HUDEP-2 (cell line): ENCODE measurements around the gene EIPR1.
"Not testable (repeated sequence)": the region's sequence is repeated elsewhere in the genome, so short reads cannot be mapped to it uniquely, and the experiment has no call there.

ENCODE experiments used
- DNase-seq, 76 experiments: peaks; one replicate each; lab custom pipeline; 2025; ENCODE audit not compliant: unreplicated experiment in 76 of 76; lab: John Stamatoyannopoulos, UW

EIPR1 gene

DNA sequence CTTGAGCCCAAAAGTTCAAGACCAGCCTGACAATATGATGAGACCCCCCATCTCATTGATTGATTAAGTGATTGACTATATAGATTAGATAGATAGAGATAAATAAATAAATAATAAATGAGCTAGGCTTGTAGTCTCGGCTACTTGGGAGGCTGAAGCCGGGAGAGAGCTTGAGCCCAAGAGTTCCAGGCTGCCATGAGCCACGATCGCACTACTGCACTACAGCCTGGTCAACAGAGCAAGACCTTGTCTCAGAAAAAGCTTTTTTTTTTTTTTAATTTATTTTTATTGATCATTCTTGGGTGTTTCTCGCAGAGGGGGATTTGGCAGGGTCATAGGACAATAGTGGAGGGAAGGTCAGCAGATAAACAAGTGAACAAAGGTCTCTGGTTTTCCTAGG is 12.4 kb downstream of the EIPR1 start:
- DNase-seq = no peak

DNA sequence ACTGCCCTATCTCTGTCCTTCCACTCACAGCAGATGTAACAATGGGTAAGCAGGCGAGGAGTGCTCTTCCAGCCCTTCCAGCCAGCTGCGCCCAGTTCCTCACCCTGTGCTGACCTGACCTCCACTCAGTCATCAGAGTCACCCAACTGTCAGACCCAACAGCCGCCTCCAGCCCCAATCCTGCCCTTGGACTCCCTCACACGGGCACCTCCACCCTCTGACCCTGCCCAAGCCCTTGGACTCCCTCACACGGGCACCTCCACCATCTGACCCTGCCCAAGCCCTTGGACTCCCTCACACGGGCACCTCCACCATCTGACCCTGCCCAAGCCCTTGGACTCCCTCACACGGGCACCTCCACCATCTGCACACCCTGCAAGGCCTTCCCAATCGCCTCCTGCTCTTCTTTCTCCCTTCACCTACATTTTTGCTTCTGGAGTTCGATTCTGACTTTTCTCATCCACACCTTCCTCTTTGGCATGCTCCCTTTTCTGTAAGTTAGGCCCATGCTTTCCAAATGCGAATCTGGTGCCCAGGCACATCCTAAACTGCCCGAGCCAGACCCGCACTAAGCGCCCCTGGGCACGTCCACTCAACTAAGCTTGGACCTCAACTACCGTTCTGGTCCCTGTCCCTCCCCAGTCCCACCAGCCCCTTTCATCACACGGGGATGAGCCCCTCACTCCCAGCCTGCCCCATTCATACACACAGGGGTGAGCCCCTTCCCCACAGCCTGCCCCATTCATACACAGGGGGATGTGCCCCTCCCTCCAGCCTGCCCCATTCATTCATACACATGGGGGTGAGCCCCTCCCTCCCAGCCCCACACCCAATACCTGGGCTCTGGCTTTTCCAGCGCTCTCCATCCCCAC is 15.9 kb downstream of the EIPR1 start:
- no peak for DNase-seq

DNA sequence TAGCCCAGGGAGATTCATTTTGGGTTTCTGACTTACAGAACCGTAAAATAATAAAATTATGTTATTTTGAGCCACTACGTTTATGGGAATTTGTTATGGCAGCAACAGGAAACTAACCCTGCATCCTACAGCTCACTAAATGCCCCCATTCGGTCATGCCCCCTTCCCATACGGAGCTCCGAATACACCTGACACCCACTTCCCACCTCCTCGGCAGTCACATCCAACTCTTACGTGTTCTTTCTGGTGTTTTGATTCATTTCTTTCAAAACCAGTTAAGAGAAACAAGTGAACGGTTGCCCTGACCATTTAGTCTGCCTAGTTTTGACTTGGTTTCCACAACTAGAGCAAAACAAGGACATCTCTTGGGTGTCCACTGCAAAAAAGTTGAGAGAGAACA is 19.7 kb downstream of the EIPR1 start:
- DNase-seq = no peak

DNA sequence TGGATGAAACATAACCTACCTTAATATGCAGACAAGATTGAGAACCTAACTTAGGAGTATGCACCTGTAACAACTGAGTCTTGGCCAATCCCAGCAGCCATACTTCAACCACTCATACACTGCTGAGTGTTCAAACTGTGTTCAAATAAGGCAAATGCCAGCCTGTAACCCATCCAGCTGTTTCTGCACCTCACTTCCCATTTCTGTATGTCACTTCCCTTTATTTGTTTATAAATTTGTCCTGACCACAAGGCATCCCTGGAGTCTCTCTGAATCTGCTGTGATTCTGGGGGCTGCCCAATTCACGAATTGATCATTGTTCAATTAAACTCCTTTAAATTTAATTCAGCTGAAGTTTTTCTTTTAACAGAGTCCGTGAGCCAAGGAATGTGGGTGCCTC is 20.2 kb downstream of the EIPR1 start:
- DNase-seq = not testable (repeated sequence)

DNA sequence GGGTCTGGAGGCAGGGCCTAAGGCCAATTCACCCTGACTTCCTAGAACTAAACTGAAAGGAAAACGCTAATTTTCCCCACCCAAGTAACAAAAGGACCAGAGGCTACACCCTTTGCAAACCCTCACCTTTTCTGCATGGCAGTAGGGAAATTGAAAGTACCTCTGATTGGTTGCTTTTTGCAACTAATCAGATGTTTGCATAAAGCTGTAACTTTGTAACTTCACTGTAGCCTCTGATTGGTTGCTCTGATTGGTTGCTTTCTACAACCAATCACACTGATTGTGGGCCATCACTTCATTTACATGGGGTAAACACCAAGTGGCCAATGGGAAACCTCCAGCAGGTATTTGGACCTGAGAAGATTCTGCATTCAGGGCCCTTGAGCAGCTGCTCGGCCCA is 20.8 kb downstream of the EIPR1 start:
- DNase-seq = no peak

DNA sequence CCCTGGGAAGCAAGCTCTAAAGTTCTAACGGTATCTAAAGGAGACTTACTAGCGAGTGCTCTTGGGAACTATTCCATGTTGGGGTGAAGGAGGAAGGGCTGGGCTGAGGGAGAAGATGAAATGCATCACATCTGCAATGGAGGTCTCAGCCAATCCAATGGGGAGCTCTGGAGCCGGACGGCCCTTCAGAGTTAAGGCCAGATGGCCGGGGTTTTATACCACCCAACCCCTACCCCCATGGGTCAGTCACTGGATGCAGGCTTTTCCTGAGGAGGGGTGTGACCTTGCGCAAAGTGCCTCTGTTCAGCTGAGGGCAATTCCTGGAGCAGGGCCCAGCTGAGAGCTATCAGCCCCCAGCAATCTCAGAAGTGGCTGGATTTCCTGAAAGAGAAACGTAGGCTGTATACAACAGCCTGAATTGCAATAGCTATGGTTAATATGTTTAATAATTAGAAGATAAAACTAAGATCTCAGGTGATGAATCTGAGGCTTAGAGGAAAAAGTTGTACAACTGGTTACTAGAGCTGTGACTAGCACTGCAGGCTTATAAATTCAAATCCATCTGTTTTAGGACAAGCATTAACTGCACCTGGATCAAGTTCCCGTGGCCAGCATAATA is 21.6 kb downstream of the EIPR1 start:
- no peak for DNase-seq

DNA sequence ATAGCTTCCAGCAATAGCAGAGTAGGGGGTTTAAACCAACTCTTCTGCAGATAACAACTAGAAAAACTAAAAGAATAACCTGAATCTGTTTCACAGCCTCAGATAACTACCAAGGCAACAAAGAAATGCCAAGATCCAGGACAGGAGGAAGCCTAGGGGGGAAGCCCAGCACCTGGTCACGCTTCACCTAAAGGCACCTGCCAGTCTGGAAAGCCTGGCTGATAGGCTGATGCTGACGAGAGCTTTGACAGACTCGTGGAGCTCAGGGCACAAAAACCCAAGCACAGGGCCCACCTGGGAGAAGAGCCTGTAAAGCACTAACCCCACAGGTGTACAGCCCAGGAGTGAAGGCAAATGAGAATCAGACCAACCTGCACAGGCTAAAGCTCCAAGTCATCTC is 22.6 kb downstream of the EIPR1 start:
- no peak for DNase-seq

DNA sequence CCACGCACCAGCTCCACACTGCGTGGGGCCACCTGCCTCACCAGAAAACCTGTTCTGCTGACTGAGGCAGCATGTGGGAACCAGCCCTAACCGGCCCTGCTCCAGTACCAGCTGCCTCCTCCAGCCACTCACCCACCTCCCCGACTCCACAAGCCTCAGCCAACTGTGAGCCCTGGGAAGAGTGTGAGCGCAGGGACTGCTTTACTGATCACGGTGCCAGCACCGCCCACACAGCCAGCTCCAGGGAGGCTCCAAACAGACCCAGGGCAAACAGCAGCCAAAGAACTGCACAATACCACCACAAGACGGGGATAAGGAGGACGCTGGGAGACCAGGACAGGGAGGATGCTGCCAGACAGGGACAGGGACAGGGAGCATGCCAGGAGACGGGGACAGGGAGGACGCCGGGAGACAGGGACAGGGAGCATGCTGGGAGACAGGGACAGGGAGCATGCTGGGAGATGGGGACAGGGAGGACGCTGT is 28.4 kb downstream of the EIPR1 start:
- DNase-seq = no peak

DNA sequence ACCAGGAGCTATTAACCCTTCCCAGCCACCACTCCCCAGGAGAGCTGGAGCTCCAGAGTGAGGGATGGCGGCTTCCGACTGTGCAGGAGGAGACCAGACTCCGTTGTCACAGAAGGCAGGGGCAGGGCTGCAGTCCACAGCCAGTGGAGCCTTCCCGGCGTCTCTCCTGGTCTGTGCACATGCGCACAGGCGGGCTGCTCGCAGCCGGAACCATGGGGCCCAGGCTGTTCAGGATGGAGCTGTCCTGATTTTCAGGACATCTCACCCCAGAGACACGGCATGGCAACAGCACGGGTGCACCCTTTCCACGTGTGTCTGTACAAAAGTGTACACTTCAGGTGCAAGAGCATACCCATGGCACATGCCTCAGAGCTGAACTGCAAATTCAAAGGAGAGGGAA is 28.9 kb downstream of the EIPR1 start:
- DNase-seq = no peak

DNA sequence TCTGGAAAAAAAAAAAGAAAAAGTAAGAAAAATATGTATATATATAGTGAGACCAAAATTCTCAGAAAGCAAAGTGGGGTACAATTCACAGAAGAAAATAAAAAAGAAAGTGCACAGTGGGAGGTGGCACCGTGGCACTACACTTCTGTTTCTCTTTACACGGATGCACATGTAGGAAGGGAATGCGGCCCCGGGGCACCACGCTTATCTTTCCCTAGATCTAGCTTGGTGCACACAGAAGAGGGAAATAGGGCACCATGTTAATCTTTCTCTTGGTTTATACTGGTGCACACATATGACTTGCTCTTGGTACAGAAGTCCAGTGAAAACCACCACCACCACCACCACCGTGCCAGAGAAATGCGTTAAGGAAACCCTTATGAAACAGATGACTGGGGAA is 32.0 kb downstream of the EIPR1 start:
- no peak for DNase-seq

DNA sequence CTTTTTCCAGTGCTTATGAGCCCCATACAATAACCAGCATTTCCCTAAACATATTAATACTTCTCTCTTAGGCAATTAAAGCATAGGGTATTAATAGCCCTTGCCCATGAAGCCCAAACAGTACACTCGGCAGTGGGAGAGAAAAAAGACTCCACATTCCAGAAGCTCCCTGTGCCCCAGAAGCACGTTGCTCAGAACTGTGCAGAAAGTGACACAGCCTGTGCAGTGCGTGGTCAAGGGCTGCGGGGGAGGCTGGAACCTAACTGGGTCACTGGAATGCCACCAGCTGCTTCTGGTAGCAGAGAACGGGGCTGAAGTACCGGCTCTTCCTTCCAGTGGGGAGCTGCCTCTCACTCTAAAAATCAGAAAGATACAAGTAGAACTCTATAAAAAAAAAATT is 32.7 kb downstream of the EIPR1 start:
- DNase-seq = no peak

DNA sequence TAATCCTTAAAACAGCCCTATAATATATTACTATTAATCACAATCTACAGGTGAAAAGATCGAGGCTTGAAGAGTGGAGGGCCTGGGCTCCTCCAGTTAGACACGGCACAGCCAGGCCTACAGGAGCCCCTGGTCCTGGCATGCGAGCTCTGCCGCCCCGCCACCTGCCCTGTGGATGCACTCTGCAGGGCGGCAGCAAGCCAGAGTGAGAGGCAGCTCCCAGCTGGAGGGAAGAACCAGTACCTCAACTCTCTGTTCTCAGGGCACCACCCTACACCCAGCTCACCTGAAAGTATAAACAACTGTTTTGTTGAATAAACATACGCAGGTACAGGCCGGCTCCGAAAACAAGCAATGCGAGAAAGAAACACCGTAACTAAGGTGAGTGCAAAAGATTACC is 34.6 kb downstream of the EIPR1 start:
- no peak for DNase-seq

DNA sequence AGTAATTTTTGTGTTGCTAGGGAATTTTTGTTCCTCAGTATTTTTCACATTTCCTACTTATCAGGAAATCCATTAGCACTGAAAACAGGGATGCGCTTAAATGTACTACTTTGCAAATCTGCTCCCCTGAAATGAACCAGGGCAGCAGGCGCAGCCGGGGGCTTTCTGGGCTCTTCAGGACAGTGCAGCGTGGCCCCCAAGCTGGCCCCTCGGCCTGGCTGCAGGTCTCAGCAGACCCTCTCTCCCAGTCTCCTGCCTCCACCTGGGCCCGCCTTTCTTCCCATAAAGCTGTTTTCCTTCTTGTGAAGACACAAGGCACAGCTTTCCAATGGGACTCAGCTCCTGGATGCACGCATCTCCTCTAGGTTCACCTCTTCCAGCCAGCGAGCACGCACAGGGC is 35.3 kb downstream of the EIPR1 start:
- no peak for DNase-seq

DNA sequence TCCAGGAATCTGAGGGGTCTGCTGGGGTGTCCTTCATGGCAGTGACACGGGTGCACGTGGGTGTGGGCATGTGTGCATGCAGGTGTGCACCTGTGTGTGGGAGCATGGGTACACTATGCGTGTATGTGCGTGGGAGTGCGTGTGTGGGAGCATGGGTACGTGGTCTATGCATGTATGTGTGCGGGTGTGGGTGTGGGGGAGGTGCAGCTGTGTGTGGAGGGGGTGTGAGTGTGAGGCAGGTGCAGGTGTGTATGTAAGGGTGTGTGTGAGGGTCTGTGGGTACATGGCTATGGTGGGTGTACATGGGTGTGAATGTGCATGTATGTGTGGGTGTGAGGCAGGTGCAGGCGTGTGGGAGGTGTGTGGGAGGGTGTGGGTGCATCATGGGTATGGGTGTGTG is 36.3 kb downstream of the EIPR1 start:
- no peak for DNase-seq

DNA sequence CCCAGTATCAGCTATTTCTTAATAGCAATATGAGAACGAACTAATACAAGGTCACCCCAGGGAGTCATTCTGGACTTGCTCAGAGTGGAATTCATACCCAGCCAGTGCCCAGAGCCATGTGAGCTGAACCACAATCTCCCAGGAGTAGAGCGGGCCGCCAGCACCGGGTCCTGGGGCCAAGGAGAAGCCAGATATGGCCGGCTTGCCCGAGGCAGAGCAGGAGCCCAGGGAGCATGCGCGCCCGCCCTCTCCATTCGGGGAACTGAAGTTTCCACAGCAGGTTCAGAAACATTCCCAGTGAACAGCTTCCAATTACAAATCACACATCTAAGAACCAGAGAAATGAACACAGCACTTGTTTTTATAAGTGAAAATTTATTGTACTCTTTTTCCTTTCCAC is 37.5 kb downstream of the EIPR1 start:
- DNase-seq = no peak

DNA sequence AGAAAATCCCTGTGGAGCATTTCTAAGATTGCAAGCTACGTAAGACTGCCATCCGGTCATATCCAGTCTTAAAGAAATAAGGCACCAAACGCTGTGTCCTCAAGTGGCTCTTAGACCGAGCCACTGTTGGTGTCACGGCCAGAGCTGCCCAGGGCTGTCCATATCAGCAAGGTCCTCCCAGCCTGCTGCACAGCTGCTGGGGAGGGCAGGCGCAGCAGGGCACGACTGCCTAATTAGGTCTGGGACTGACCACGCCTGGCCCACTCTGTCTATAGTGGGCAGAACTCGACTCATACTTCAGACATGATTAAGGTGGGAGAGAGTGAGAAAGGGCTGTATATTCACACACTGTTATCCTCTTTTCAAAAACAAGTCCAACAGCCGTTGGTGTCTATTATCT is 39.3 kb downstream of the EIPR1 start:
- DNase-seq = no peak

DNA sequence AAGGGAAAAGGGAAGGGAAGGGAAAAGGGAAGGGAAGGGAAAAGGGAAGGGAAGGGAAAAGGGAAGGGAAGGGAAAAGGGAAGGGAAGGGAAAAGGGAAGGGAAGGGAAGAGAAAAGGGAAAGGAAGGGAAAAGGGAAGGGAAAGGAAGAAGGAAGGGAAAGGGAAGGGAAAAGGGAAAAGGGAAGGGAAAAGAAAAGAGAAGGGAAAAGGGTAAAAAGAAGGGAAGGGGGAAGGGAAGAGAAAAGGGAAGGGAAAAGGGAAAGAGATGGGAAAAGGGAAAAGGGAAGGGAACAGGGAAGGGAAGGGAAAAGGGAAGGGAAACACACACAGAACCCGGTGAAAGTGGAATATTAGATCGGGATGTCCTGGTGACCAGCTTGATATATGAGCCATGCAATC is 40.8 kb downstream of the EIPR1 start:
- no peak for DNase-seq

DNA sequence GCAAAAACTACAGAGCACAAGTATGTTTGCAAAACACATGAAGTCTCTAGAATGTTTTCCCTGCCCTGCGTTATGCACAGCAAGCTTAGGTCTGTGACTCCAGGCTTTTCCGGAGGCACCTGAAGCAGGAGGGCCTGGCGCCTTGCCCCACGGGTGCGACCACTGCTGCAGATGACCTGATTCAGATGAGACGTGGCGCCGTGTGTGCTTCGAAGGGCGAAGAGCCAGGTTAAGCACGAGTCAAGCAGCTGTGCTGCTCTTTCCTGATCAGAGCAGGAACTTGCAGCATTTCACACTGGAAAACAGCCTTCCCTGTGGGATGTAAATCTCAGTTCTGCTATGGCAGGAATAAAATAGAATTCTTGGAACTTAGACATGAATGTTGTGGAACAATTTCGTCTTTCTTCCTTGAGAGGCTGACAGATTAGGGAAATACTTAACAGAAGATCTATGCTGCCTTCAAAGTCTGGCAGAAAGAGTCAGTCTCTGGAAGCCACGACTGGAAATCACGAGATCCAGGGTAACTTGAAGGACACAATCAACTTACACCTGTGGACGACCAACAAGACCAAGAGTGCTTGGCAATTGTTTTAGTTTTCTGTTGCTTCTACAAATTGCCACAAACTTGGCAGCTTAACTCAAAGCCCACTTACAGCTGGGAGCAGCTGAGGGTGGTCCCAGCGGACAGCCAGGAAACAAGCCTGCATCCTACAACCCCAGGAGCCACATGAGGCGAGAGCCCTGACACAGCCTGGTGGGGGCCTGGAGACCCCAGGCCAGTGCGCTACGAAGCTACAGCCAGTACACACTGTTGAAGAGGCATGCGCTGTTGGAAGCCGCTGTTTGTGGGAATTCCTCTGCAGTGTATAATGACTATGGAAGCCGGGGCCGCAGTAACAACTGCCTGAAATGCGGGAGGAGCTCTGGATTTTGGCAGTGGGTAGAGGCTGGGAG is 42.9 kb downstream of the EIPR1 start:
- DNase-seq = no peak

DNA sequence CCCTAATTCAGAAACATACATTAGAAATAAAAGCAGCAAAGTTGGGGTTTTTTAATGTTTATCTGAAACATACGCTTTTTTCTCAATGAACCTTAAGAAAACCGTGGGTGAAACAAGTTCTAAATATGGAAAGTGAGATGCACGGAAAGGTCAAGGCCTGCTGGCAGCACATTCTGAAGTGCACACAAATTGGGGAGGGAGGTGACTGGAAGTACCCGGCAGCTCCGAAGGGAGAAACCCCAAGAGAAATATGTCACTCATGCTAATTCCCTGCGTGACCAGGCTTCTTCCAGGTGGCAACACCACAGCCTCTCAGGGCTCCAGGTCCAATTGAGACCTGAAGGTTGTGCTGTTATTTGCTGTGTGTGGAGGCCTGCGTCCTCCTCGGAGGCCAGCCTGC is 45.5 kb downstream of the EIPR1 start:
- DNase-seq = no peak

DNA sequence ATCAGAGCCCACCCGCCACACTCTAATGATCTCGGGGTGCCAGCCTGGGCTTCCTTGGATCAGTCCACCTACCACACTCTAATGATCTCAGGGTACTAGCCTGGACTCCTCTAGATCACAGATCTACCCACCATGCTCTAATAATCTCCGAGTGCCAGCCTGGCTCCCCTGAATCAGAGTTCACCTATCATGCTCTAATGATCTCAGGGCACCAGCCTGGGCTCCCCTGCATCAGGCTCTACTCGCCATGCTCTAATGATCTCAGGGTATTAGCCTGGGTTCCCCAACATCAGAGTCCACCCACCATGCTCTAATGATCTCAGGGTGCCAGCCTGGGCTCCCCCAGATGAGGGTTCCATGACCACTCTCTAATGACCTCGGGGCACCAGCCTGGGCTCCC is 48.1 kb downstream of the EIPR1 start:
- DNase-seq = no peak

DNA sequence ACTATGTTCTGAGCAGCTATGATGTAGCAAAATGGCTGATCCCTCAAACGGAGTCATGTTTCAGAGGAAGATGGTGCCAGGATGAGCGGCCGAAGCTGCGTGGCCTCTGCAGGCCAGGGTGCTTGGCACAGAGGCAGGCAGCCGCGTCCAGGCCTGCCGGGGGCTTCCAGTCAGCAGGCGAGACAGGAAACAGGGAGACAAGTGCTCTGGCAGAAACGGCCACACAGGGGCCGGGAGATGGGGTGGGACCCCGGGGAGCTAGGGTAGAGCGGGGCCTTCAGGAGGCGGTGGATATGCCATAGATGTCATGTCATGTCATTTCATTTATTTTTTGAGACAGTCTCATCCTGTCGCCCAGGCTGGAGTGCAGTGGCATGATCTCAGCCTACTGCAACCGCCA is 50.7 kb downstream of the EIPR1 start:
- no peak for DNase-seq
